Occipital lobe (tissue), 2 donors: ENCODE measurements around the gene GPR146. TPM values are rescaled to one million over a fixed set of nuclear protein-coding genes. Genes with fewer than 3 reads are reported as not detected.
"Not testable (repeated sequence)": the region's sequence is repeated elsewhere in the genome, so short reads cannot be mapped to it uniquely, and the experiment has no call there.

Experiments used
- DNase-seq: peaks from one replicate; lab custom pipeline; 2025; lab: John Stamatoyannopoulos, UW
- total RNA-seq: library from RNA; depleted of rRNA; stranded (reverse); fragments of >200 nt; gene quantifications from one replicate; pipeline ENCODE4 v1.2.3, GENCODE V29; 2014

Gene GPR146
- total RNA-seq, 1 donor from 2014 or later: 6.7 TPM

DNA sequence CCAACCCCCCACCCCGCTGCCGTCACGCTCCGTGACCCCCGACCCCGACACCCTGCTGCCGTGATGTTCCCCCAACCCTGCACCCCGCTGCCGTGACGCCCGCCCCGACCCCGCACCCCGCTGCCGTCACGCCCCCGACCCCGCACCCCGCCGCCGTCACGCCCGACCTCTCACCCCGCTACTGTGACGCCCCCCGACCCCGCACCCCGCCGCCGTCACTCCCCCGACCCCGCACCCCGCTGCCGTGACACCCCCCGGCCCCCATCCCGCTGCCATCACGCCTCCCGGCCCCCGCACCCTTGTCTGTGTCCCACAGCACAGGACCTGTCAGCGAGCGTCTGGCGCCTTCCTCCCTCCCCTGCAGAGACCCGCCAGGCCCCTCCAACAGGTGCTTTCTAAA lies 29.7 kb downstream of the GPR146 start:
- DNase-seq: not testable (repeated sequence)

DNA sequence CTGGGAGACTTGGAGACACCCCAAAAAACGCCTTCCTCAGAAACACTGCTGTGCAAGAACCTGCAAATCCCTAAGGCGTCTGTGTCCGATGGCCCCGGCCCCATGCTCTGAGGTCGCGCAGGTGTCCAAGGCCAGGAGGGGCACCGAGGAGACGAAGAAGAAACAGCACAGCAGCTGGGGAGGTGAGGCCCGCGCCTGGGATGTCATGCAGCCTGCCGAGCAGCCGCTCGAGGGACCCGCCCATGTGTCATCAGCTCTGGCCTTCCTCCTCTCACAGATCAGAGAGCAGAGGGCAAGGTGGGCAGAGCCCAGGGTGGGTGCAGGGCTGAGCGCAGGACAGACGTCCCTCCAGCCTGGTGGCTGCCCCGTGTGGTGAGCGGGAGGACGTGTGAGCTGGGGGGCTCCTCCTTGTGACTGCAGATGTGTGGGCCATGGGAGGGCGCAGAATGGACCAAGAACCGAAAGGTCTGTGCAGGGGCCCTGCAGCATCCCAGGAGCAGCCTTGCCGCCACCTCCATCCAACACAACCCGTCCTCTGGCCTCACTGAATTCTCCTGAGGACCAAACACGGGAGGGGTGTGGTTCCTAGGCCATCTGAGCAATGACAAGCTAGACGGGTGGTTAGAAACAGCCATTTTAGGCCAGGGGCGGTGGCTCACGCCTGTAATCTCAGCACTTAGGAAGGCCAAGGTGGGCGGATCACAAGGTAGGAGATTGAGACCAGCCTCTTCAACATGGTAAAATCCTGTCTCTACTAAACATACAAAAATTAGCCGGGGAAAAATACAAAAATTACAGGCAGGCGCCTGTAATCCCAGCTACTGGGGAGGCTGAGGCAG lies 30.5 kb downstream of the GPR146 start:
- DNase-seq: no peak

DNA sequence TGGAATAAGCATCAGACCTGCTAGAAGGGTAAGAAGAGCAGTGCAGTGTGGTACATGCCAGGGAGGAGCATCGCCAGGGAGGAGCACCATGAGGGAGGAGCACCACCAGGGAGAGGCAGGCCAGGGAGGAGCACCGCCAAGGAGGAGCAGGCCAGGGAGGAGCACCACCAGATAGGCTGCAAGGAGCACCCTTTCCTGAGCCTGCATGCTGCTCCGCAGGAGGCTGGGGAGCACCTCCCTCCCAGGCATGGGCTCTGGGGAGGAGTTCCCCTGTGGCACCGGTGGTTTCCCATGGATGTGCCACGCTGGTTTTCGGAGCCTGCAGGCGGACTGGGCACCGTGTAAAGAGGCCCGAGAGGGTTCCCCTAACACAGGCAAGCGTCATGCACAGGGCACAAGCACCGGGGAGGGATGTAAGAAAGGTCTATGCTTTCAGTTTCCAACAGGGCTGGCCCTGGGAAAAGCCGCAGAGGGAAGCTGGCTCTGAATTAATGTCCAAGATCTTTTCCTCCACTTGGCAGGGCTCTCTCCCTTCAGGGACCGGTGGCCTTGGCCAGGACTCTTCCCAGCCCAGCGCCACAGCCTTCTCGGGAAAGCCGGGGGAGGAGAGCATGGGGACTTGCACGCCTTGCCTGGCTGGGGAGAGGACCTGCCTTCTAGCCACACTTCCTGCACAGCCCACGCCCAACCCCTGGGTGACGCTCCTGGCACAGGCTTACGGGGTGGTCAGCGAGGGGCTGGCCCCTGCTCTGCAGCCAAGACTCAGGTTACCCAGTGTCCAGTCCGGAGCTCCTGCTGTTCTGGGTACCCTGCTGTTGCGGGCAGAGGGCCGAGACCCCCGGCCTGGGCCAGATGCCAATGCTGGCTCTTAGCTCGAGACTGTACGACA lies 32.1 kb downstream of the GPR146 start:
- no peak for DNase-seq

DNA sequence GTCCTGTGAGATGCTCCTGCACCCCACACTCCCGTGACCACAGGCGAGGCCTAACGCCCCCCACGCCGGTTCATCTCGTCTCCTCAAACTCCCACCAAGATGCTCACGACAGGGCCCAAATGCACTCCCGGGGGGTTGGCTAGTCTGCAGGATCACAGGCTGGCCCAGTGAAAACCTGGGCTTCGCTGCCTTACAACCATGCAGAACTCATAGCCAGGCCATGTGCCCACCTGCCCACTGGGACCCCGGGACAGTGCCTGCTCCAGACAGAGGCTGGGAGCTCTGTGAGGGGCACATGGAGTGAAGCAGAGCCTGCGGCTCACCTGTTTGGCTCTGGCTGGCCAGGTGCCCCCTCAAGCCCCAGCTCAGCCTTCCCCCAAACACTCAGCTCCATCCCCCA lies 34.2 kb downstream of the GPR146 start:
- no peak for DNase-seq

DNA sequence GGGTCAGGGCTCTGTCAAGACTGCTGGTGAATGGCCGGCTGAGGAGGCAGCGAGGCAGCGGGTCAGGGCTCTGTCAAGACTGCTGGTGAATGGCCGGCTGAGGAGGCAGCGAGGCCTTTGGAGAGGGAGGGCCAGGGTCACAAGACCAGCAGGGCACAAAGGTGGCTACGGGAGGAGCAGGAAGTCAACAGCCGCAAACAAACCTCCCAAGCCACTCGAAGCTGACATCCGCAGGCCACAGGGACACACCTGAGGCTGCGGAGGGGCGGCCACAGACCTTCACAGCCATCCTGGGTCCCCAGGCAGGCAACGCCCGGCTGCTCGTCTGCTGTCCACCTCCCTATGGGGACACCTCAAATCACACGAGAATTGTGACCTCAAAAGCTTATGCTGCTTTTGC lies 34.6 kb downstream of the GPR146 start:
- DNase-seq: no peak

DNA sequence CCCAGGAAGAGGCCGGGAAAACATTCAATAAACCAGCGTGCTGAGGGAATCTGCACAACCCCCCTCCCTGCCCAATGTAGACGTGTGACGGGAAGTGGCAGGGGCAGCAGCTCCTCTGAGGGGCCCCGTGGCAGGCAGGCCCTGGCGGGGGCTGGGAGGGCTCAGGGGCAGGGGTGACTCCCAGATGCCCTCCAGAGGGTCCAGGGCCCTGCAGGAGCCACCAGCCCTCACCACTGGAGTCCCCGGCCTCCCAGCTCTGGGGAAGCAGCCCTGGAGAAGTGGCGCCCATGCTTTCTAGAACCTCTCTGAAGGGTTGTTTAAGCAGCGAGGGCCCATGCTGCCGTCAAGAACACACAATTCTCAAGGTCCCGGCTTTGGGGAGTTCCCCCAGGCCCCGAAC lies 35.2 kb downstream of the GPR146 start:
- no peak for DNase-seq

DNA sequence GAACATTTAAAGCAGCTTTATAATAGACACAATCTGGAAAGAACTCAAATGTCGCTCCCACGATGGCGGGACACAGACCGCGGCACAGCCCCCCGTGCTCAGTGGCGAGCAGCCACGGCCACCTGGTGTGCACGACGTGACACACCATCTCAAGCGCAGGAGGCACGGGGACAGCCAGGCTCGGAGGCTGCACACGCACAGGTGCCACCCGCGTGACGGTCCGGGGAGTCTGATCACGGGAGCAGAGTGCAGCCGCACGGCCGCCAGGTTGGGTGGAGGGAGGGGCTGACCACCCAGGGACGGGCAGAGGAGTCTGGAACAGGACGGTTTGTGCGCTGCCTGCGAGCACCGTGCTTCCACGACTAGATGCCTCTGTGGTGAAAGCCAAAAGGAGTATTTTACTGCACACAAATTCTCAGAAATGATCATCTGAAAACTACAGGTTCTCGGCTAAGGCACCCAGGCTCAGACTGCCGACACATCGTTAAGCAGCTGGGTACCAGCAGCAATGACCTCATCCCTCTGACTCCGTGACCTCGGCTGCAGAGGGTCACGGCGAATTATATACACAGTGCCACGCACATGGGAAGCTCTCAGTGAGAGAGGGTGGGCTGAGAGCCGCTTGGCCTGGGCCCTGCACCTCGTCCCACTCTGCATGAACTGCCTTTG lies 36.0 kb downstream of the GPR146 start:
- DNase-seq: no peak

DNA sequence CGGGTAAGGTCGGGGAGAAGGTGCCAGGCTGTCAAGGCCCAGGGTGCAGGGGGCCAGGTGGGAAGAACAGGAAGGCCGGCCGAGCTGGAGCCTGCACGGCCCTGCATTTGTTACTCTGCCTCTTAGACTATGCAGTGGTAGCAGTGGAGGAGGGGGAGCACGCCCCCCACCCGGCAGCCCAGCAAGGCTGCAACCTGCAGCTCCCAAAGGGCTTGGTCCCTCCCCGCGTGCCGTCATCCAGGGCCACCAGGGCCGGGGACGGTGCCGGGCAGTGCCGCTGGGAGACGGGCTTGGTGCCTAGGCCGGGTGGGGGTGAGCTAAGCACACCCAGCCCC lies 36.5 kb downstream of the GPR146 start:
- DNase-seq: no peak

DNA sequence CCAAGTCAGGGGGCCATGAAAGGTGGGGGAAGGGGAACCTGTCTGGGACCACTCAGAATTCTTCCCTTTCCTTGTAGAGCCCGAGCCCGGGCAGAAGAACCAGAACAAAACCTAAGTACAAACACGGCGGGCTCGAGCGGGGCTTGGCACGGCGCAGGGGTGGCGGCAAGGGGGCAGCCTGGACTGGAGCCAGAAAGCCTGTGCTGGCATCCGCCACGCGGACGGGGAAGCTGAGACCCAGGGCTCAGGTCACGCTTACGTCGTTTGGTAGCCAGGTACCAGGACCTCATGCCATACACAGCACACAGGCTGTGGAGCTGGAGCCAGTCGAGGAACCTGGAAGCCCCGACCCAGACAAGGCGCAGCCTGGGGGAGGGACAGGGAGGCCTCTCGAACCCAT lies 37.0 kb downstream of the GPR146 start:
- DNase-seq: no peak

DNA sequence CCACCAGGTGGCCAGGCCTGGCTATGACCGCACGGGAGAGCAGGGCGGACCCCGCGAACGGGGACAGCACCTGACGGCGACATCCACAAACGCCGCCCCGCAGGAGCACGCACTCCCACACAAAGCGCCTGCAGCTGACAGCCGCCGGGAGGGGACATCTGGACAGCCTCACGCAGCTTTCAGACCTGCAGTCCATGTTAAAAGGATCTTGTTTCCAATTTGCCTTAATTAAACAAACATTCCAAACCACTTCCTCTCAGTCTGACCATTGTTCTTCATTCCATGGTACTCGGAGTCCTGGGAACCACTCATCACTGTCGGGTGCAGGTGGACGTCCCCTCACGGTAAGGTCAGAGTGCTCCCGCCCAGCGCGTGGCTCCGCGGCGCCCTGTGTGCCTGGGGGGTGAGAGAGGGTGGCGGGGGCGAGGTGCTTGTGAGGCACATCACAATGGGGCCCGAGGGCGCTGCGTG lies 37.6 kb downstream of the GPR146 start:
- DNase-seq: no peak

DNA sequence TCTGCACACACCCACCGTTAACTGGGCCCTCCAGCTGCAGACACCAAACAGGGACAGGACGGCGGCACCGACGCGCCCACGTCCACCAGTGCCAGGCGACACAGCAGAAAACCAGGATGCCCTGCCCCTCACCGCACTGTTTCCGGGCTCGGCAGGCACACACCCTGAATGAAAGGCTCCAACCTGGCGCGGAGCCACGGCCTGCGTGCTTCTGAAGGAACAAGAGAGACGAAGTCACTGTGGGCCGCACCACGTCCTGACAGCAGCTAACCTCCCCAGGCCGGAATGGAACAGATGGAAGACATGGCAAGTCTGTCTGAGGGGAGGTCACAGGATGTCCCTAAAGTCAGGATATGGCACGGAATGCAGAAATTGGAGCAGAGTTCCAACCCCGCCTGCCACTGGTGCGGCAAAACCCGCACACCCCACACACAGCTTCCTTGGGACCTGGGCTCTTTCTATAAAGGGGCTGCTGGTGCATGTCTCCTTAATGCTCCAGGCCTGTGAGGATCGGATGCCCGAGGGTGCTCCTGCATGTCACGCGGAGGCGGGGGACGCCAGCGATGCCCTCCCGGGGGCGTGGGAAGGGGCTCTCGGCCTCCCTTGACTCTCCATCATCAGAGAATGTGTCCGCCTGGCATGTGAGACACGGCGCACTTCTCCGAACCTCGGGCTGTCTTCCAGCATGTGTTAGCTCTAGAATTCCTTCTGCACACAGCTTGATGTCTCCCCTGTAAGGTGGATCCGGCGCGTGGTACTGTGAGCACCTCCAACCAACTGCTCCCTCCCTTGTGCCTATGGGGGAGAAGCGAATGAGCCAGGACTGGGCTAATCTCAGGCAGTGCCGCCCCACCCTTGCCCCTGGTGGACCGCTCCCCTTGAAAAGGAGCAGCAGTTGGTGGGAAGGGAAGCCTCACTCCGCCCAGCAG lies 39.6 kb downstream of the GPR146 start:
- no peak for DNase-seq

DNA sequence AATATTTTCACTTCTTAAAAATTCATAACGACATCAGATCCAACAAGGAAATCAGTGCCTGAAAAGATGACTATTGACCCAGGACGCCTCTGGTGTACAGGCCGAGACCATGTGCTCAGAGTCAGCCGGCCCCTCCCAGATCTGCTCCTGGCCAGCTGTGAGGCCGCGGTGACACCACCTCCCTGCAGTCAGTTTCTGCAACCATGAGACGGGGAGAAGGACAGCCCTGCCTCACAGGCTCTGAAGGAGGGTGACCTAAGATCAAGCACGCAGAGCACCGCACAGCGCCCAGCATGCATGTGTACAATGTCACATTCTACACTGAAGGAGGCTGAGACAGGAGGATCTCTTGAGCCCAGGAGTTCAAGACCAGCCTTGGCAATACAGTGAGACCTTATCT lies 40.9 kb downstream of the GPR146 start:
- no peak for DNase-seq

DNA sequence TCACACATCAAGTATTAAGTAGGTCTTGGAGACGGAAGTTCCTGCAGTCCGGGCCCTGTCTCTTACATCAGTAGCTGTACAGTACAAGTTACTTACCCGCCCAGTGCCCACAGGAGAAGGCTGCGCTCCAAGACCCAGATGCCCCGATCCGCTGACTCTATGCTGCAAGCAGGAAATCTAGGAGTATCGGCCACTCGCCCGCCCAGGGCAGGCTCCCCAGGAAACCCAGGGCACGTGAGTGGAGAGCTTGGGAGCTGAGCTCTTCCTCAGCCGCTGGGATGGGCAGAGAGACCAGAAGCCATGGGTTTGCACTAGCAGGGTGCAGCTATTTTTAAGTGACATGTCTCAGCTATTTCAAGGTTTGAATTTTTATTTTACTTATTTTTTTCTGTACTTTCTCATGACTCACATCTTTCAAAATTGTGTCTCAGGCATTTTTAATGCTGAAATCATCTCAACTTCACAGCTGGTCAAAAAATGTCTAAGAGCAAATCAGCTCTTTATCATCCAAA lies 41.6 kb downstream of the GPR146 start:
- no peak for DNase-seq

DNA sequence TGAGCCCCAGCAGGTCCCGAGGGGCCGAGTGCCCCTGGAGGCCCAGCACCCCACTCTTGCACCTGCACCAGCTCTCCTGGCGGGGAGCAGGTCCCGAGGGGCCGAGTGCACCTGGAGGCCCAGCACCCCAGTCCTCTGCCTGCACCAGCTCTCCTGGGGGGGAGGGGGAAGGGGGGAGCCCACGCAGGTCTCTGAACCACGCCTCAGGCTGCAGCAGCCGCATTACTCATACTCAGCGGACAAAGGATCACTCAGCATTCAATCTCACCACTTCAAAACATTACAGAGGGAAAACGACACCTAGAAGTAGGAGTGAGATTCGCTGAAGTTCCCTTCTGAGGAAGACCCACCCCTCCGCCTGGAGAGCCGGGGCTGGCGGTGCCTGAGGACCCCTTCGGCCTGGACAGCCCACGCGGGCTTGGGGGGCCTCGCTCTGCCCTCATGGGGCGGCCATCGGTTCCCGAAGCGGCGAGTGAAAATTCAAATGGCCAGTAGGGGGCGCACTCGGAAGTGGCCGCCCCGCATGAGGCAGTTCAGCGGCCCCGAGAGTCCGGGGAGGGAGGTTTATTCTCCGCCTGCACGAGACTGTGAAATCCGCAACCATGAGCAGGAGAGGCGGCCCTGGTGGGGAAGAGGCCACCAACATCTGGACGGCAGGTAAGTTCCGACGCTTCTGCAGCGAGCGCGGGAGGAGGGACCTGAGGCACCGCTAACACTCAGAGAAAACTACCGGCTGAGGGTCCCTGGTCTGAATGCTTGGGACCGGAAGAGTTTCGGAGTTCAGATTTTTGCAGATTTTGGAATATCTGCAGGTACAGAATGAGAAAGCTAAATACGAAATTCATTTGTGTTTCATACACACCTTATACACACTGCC lies 42.5 kb downstream of the GPR146 start:
- DNase-seq: no peak

DNA sequence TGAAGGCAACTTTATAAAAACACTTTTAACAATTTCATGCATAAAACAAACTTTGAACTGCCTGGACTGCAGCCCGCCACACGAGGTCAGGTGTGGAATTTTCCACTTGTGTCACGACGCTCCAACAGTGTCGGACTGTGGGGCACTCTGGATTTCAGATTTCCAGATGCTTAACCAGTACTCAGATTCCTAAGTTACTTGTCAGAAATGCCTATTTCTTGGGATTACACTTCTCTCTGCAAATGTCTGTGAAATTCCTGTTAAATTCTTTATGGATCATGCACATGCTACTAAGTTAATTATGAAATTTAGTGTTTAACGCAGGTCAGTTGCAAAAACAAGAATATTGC lies 43.1 kb downstream of the GPR146 start:
- DNase-seq: no peak

DNA sequence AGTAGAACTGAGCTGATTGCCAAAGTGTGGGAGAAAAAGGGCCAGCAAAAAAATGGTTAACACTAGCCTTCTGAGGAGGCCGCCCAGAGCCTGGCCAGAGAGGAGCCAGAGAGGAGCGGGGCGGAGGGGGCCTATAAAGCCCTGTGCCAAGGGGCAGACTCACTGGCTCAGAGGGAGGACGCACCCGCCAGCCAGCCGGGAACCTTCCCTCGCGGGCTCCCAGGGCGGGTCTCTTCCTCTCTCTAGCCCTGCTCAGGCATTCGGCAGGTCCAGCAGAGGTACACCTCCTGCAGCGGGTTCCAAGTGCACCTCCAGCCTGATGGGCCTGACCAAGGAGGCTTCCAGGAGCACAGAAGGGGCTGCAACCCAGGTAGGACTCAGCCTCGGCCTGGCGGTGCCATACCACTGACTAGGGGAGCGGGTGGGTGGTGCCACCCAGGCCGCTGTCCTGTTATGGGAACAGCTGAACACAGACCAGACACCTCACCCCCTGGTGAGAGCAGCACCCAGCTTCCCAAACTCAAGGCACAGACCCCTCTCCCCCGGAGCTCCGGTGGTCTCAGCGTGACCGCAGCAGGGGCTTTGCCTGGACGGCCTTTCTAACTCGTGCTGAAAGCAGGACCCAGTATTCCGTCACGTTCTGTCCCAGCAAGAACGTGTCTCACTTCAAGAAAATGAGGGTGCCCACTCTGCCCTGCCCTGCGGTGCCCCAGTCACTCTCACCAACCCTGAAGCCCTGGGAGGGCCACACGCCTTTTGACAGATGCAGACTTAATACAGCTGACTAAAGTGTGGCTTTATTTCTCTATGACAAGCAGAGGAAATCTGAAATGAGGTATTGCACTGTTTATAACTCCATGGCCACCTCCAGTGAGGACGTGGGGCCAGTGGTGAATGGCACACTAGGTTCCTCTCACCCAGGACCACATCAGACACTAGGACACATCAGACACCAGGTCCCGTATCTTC lies 43.9 kb downstream of the GPR146 start, which contains the start of gene GPER1:
GPER1 (plus strand) TSS at position 162 of the 969 bp plus-strand sequence. CDS start 3,616 bp downstream, outside the sequence.
- DNase-seq: no peak

DNA sequence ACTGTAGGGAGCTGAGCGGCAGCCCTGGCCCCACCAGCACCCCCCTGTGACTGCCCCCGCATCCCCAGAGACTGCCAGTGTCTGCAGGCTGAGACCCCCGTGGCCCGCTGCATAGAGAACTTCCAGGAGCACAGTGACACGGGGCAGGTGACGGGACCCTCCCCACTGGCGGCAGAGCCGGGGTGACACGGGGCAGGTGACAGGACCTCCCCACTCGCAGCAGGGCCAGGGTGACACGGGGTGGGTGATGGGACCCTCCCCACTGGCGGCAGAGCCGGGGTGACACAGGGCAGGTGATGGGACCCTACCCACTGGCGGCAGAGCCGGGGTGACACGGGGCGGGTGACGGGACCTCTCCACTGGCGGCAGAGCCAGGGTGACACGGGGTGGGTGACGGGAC lies 45.9 kb downstream of the GPR146 start:
- DNase-seq: no peak
